HG03066 (cell line): Measurements from ENCODE around the gene DCAF8L2.
"Not testable (repeated sequence)": the region's sequence is repeated elsewhere in the genome, so short reads cannot be mapped to it uniquely, and the experiment has no call there.

Source experiments
- ATAC-seq: cut with Tn5 transposase; IDR thresholded peaks from one replicate; pipeline ENCODE4 v1.9.1; 2021; ENCODE audit warnings: low read depth; ENCODE audit not compliant: unreplicated experiment

Gene DCAF8L2

GRCh38 chrX:27675493-27675892, 85.3 kb downstream of the DCAF8L2 start:
- ATAC-seq, result no peak

DNA sequence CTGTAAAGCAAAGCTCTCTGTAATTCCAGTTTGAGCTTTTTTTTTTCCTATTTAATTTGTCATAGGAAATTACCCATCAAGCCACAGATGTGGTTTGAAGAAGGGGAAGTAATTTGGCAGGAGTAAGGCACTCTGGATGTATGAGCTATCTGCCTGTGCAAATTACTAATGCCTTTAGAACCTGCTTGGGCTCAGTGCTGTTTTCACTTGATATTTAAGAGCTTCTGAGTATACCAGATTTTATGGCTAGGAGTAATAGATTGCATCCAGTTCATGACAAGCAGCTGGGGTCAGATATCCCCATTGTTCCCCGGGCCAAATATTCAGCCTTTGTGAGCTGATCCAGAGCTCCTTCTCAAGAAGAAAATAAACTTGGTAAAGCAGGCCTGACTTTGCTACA, 89.1 kb downstream of the DCAF8L2 start:
- ATAC-seq, result no peak

DNA sequence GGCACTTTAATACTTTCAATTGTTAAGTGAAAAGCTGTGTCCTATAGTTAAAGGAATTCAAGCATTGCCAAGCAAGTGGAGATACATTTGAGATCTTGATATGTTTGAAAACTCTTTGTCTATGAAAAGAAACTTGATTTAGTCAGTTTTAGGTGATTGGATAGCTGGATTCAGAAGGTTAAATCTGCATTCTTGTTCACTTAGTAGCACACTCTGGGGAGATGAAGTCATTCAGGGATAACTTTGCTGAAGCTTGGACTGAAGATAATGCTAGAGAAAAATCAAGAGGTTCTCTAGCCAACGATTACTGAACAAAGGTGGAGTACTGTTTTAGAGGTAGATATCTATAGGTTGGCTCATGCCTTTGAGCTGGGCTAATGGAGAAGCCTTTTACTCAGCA, 90.6 kb downstream of the DCAF8L2 start:
- ATAC-seq, result no peak

GRCh38 chrX:27683566-27684208, 93.5 kb downstream of the DCAF8L2 start:
- not testable (repeated sequence) for ATAC-seq

GRCh38 chrX:27694667-27695066, 104.5 kb downstream of the DCAF8L2 start:
- ATAC-seq, result no peak

- no peak for ATAC-seq
Observed at GRCh38 chrX:27706526-27706925, 116.4 kb downstream of the DCAF8L2 start.

DNA sequence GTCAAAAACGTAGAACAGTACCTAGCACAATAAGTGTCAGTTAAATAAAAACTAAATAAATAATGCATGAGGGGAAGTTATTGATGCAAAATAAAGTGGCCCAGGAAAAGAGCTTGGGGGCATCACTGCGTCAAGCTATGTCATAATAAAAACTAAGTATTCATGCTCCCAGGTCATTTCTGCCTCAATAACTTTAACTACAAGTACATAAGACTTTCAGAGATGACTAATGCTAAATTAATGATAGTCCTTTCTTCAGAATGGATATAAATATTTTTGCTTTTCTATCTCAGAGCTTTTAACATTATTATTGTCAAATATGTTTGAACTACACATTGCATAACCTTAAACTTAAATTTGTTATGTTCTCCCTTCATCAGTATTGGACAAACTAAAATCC, 125.5 kb downstream of the DCAF8L2 start:
- ATAC-seq, result no peak

DNA sequence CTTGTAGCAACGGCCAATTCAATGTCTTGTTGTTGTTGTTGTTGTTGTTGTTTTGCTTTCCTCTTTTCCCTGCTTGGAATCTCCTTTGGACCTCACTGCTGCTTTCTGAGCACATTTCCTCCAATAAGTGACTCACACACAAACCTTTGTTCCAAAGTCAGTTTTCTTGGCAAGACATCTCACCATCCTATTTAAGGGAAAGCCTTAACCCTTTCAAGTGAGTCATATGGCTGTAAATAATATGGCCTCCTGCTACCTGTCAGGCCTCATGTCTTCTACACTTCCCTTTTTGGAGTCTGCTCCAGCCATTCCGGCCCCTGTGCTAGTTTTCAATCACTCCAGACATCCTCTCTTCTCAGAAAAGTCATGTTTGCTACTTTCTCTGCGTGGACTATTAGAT, 138.1 kb downstream of the DCAF8L2 start:
- ATAC-seq, result no peak

DNA sequence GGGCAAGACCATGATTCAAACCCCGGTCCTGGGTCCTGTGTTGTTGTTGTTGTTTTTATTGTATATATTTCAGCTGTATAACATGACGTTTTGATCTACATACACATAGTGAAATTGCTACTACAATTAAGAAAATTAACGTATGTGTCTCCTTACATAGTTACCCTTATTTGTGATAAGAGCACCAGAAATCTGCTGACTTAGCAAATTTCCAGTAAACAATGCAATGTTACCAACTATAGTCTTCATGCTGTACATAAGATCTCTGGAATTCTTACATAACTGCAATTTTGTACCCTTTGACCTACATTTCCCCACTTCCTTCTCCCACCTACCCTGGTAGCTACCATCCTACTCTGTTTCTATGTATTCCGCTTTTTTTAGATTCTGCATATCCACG, 141.8 kb downstream of the DCAF8L2 start:
- ATAC-seq, result no peak

- ATAC-seq, result no peak
Observed at GRCh38 chrX:27735914-27736313, 145.8 kb downstream of the DCAF8L2 start.

GRCh38 chrX:27740933-27741332, 150.8 kb downstream of the DCAF8L2 start:
- no peak for ATAC-seq

- ATAC-seq, result not testable (repeated sequence)
Observed at GRCh38 chrX:27743521-27743920, 153.4 kb downstream of the DCAF8L2 start.

DNA sequence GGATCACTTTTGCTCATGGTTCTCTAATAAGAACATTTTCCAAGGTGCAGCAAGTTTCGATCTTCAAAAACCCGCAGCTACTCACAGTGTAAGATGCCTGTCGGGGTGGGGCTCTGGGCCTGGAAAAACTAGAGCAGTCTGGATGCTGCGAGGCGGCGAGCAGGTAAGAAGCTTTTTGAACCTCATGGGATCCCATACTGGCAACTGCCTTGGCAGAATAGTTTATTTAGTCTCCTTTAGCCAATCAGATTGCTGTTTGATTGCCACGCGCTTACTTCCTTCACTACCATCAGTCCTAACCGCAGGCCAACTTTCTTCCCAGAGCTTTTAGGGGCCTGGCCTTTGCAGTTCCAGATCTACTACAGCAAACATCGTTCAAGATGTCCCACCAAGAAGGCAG, 156.4 kb downstream of the DCAF8L2 start:
- no peak for ATAC-seq

- ATAC-seq, result not testable (repeated sequence)
Observed at GRCh38 chrX:27750298-27750697, 160.2 kb downstream of the DCAF8L2 start.

GRCh38 chrX:27751976-27752375, 161.8 kb downstream of the DCAF8L2 start:
- ATAC-seq, result no peak

- ATAC-seq, result no peak
Observed at GRCh38 chrX:27765718-27766117, 175.6 kb downstream of the DCAF8L2 start.

DNA sequence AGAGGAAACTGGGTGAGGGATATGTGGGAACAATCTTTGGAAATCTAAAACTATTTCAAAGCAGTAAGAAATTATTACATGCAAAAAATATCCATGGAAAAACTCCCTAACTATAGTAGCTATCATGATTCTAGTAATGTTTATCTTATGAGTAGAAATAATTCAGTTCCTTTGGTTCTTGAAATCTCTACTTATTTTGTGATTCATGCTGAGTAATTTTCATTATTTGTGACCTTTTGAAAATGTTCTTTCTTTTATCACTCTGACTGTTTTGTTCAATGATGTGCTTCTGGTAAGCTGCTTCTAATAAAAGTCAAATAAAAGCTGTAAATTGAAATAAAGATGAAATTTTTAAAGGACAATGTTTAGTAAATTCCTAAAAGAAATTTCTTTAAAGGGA, 177.2 kb downstream of the DCAF8L2 start:
- no peak for ATAC-seq

DNA sequence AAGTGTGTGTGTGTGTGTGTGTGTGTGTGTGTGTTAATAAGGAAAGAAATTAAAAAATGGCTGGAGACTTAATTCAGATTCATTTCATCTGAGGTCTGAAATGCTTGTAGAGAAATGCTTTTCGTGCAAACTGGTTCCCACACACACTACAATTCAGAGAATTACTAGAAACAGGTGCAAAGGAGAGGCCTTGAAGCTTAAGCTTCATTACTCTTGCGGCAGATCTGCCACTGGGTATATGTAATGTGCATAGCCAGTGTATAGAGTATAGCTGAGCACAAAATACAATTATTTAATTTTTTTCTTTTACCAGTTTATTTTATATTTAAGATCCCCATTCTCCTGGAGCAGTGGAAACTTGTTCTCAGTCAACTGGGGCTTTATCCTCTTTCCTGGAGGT, 185.8 kb downstream of the DCAF8L2 start:
- no peak for ATAC-seq

- ATAC-seq, result no peak
Observed at GRCh38 chrX:27796640-27797257, 206.6 kb downstream of the DCAF8L2 start.

DNA sequence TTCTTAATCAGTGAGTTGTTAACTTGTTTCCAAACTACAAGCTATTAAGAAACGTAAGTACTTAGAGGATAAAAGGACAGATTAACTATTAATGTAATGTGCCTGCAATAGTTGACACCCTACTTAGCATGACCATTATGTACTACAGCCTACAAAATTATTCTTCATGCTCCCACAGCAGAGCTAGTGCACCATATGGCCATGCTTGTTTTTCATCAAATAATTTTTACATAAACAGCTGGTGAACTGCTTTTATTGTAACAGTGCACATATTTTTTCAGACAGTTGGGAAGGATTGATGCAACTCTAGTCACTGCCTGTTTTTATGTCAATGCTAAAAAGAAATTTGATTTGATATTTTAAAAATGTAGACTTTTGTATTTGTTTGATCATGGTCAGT, 207.4 kb downstream of the DCAF8L2 start:
- ATAC-seq, result no peak
